Activated T-cell treated with anti-CD3 and anti-CD28 coated beads for 4 hours (primary cell): Measurements from ENCODE around the gene CCDC88C.

Experiments used
- DNase-seq: peaks from one replicate; pipeline ENCODE4 v3.0.0-alpha.2; 2020

Gene CCDC88C

DNA sequence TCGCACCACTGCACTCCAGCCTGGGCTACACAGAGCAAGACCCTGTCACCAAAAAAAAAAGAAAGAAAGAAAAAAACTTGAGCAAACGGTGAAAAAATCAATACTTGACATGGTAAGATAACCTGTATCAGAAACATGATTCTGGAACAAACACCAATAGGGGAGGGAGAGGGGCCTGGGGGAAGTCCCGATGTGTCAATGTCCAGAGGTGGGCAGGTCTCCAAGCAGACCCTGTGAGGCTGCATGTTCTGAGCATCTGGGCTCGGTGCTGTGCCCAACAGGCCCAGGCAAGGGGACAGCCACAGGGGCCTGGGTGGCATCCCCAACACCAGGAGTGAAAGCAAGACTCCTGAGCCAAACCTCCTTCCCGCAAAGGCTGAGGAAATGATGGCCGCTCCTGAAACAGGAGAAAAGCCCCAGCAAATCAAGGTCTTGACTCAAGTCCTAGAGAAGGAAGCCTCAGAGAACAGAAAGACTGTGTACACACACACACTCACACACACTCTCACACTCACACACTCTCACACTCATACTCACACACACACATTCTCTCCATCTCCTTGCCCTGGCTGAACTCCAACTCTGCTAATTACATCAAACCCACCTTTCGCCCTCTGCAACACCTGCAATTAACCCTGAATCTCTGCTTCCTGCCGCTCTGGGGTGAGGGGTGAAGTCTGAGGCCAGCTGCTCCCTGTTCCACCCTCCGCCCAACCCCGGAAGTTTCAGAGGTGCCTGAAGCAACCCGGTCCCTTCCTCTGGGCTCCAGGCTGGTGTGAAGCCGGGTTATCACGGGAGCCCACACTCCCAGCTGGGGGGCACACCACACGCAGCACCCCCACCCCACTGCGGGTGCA is 20.4 kb downstream of the CCDC88C start:
- DNase-seq: no peak

DNA sequence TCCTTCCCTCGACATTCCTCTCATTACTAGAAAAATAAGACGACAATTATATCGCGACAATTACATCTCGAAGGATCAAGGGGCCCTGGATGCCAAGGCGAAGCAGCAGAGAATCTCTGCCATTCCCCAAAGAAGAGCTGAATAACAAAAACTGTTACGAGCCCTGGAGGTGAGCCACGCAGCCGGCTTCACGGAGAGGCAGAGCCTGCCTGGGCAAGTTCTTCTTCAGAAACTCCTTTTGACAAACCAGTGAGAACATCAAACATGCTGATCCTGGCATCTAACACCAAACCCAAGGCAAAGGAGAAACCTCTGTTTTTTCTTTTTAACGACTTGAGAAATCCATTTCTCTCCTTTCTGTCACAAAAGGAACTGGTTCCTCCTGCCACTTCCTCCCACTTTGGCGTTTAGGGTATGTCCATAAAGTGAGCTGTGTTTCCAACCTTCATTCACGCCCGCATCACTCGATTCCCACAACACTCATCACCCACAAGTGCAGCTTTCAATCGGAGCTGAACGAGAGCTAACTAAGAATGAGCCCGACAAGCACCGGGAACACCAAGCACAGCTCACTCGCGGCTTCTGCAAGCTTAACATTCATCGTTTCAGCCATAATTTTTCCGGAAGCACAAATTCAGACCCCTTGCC is 21.5 kb downstream of the CCDC88C start:
- no peak for DNase-seq

DNA sequence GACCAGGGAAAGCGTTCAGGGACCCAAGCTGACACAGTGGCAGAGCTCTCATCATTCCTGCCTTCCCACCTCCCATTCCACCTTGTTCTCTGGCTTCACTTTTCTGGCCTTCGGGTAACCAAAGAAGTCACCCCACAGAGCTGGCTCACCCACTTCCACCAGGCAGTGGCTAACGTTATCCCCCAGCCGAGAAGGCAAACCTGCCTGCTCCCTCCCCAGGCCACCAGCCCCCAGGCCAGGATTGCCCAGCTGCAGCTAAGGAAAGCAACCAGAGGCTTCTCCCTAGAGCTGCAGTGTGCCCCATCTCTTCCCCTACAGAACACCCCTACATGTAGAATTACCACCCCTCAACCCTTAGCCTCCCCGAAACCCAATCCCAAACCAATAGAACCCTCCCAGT is 22.2 kb downstream of the CCDC88C start:
- DNase-seq: no peak

DNA sequence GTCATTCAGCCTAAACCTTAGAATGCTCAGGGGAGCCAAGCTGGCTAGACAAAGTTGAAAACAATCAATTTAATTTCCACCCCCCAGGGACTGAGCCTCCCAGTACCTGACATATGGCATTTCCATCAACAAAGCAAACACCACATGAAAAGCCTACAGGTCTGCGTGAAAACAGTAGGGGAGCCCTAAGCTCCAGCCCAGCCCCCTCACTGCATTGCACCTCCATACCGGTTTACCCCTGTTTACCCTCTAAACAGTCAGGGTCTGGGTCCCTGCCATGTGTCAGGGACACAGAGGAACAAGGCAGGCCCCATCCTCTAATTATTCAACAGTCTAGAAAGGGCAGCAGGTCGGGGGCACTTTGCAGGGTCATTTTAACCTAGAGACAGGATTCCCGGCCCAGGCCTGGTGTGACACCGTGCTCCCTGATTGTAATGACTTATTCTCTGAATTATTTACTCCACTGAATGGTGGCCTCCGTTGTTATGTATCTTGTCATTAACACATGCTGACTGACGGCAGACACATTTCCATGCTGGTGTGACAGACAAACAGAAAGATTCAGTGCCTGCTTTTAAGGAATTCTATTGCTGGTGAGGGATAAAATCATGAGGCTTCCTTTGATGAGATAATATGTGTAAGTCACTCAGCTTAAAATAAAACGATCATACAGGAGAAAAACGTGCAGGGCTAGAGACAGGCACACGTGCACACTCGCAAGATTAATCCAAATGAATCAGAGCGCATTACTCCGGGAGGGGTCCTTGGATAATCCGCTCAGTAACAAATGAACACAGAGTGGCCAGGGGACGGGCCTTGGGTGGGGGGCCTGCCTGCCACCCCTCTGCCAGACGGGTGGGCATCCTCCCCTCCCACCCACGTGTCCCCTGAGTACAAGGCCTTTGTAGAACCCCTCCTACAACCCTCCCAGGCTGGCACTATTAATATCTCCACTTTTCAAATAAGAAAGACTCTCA is 23.2 kb downstream of the CCDC88C start:
- DNase-seq: no peak

DNA sequence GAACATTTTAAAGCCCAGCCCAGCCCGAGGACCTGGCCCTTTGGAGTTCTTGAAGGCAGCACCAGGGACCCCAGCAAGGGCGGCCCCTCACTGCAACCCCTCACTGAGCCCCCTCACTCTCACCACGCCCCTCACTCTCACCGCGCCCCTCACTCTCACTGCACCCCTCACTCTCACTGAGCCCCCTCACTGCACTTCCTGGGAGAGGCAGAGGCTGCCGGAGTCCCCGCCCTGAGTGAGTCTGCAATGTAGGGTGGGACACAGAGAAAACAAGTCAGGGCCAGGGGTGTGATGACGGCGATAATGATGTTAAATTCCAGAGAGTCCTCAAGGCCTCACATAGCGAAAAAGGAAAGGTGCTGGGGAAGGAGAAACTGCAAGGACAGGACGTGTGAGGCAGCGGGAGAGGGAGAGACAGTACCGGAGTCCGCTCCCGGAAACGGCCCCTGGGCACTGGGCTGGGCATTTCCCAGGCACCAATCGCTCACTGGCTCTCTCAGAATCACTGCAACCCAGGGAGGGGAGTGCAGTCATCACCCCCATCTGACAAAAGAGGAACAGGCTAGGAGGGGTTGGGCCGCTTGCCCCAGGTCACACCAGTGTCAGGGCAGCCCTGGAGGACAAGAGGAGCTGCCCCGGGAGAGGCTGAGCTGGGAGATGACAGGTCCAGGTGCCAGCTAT is 24.9 kb downstream of the CCDC88C start:
- DNase-seq: no peak

DNA sequence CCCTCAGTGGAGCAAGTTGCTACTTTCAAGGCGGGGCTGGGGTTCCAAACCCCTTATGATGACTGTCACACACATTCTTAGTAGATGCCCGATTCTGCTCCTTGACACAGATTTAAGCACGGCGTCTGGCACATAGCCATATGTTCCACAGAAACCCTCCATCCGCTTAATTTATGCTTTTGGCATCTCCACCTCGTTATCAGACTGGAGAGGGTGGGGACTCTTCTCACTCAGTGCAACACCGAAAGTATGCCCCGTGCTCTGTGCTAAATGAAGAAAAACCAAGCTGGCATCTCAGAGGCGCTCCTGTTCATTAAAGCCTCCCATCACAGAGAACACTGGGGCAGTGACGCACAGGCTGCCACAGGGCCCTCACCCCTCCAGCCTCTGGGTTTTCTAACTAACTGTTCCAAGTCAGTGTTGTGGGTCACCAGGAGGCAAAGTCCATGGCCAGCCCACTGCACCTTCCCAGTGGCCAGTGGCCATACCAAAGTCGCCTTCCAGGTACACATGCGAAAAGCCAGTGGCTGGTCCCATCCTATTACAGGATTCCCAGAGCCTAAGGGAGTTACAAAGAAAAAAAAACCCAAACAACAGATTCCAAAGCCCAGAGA is 27.3 kb downstream of the CCDC88C start:
- DNase-seq: no peak

DNA sequence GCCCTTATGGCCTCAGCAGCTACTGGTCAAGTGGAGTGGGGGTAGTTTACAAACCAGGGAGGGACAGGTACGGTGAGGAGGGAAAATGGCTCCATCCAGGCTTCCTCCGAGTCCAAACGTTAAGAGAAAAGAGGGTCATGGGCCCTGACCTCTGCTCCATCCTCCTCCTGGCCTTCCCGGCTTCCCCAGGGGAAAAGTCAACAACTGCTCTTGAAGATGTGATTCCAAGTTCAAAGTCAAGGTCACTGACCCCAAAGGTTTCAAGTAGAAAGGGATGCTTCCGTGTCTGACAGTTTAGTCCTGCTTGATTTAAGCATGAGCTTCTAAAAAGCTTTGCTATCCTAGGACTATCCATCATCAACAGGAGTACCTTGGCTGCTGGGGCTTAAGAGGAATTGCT is 28.5 kb downstream of the CCDC88C start:
- DNase-seq: no peak

DNA sequence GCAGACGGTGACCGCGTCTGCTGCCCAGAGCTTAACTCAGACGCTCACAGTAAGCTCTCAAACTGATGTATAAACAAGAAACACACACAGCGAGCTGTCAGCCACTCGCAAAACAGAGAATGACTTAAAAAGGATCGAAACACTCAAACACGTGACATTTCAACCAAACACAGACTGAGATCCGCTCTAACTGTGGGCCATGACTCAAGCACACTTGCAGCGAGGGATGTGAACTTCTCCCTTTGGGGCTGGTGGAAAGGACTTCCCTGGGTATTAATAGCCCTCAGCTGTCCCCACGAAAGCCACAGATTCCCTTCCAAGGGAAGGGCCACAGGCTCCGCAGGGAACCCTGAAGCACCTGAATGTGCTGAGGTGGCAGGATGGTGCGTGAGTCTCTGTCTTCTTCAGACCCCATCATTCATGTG is 29.1 kb downstream of the CCDC88C start:
- DNase-seq: no peak

DNA sequence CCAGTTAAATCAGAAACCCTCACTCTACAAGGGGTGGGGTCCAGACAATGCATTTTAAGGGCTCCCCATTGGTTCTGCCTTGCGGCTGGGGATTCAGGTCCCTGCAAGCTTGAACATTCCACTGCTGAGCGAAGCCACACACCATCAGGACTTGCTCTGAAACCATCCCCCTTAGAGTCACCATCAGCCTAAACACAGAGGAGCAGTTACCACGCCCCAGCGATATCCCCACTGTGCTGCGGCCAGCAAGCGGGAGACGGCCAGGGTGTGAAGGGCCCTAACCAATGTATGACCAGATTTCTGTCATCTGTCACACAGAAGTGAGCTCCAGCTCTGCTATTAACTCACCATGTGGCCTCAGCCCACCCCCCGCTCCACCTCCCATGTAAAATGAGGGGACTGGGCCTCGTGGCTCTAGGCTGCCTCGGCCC is 29.7 kb downstream of the CCDC88C start:
- DNase-seq: no peak

DNA sequence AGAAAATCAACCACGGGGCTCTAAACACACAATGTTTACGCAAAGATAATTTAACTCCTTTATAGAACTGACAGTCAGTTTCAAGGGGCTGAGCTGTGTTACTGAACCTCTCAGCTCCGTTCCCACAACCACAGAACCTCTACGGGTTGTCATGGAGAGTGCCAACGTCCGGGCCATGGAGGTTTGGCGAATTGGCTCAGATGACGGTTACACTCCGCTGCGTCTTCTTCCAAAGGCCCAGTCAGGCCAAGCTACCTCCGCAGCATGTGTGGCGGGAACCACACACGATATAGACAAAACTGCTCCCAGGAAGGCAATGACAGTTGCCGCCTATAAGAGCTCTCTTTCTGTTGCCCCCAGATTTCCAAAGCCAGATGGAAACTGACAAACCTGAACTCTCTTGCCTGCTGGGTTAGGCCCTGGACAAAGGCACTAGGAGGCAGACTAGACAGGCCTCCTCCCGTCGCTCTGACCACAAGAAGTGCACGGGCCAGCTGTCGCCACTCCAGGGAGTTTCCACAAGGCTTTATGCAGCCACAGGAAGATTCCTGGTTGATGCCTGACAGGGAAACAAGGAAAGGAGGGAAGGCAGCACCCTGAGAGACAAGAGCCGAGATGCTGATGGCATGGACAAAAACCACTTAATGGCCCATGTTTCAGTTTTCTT is 30.3 kb downstream of the CCDC88C start:
- no peak for DNase-seq

DNA sequence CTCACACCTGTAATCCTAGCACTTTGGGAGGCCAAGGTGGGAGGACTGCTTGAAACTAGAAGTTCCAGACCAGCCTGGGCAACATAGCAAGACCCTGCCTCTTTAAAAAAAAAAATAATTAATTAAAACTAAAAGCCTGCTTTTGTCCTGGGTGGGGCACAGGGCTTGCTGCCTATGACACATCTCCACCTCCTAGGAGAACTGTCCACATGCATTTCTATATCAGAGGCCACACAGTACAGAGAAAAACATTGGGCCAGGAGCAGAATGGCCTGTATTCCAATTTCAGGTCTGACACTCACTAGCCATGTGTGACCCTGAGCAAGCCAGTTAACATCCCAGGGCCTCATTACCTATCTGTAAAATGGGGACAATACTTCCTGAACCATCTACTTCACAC is 31.9 kb downstream of the CCDC88C start:
- DNase-seq: no peak

DNA sequence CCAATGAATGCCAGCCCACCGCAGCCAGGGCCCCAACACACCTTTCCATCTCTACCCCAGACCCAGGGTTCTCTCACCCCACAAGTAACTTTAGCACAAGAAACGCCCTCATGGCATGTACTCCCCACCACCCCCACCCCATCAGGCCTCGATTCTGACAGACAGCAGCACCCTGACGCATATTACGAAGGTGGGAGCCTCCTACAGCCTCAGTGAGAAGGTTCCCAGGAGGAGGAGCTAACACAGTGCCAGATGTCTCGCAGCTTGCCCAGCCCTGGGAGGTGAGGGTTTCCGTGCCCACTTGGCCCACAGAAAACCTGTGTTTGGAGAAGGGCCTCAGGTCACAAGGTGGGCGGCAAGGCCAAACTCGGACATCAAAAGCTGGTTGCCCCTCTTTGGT is 32.4 kb downstream of the CCDC88C start:
- no peak for DNase-seq

DNA sequence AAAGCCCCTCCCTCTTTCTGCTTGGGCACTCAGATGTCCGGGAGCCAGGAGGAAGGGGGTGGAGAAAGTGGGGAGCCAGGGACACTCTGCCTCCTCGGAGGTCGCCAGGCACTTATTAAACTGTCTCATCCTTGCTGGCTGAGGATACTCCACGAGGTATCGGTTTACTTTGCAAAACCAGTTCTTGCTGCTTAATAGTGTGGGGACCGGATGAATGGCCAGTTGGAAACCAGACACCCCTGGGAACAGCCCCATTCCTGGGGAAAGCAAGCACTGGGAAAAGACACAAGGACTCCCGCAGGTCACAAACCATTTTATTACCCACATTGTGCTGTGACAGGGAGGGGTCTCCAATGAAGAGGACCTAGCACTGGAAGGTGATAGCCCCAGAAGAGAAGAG is 34.2 kb downstream of the CCDC88C start:
- no peak for DNase-seq

DNA sequence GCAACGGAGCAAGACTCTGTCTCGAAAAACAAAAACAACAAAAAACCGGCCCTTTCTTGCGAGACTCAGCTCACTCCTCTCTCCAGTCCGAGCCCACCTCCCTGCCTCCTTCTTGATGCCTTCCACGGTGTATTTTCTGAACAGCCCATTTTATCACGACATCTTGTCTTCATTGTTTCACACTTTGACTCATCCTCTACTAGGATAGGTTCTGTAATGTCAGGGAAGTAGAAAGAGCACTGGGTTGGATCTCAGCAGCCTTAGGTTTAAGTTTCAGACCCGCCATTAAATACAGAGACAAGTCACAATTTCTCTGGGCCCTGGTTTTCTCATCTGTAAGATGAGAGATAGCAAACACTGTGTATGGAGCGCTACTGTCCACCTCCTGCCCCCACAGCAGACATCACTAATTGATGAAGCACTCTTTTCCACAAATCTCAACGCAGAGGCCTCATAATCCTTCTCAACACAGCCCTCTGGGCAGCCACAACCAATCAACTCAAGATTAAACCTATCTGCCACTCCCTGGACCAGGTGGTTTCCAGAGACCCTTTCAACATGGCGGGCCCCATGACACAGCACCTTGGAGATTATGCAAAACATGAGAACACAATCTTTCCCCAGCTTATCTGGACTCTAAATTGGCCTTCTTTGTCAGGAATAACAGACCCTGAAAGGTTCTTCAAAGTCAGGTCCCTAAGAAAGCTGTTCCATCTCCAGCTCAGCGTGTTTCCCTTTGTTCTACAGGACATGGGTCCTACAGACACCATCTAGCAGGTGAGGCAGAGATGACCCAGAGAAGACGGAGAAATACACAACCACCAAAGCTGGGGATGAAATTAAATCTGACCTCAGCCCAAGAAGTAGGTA is 35.6 kb downstream of the CCDC88C start:
- DNase-seq: no peak

DNA sequence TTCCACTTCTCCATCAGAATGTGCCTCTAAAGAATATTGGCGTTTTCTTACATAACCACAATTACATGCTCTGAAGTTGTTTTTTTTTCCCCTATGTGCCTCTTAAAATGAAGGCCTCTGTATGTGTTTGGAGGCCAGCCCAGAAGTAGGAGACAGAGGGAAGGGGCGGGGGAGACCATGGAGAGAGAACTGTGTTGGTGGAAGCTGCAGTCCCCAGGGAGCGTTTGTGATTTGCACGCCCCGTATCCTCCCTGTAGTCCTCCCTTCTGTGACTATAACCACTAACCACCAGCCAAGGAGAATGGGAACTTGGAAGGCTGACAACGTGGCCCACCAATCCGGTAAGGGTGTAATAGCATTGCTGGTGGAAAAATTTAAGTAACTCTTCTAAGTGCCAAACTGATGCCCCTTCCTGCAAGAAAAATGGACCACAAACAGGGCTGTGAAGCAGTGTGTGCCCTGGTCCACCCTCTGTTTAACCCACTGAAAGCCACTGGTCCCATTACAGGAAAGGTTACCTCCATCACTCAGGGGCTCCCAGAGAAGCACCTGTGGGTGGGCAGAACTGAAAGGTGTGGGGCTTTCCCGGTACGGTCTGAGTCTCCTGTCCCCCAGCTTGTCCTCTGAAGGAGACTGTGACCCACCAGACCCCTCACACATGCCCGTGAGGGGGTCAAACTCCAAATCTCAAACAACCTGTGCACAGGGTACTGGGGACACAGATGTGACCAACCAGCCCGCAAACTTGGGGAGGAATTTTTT is 36.8 kb downstream of the CCDC88C start:
- DNase-seq: no peak

DNA sequence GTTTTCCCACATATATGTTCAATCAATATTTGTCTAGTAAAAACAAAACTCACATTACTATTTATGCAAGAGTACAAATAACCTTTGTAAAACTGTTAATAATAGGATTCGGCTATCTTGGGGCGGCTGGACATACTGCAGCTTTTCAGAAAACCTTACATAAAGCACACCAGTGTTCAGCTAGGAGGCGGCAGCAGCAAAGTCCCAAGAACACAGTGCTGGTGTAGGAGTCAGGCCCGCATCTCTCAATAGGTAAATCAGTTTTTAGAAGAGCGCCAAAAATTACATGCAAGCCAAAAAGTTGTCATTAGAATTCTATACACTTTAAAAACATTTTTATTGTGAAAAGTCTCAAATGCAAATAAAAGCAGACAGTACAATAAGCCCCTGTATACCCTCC is 37.5 kb downstream of the CCDC88C start:
- DNase-seq: no peak

DNA sequence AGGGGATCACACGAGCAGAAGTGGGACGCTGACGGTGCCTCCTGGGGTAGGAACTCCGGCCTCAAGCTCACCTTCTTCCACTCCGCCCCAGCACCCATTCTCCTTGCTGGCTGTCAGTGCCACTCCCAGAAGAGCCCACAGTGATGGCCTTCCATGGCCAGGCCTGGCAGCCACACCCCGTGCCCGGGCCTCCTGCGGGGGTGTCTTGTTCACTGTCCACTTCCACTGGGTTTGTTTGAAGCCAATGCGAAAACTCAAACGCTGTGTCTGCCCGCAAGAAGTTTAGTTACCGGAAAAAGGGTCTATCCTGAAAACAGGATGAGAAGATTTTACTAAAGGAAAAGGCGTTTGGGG is 38.1 kb downstream of the CCDC88C start:
- no peak for DNase-seq

DNA sequence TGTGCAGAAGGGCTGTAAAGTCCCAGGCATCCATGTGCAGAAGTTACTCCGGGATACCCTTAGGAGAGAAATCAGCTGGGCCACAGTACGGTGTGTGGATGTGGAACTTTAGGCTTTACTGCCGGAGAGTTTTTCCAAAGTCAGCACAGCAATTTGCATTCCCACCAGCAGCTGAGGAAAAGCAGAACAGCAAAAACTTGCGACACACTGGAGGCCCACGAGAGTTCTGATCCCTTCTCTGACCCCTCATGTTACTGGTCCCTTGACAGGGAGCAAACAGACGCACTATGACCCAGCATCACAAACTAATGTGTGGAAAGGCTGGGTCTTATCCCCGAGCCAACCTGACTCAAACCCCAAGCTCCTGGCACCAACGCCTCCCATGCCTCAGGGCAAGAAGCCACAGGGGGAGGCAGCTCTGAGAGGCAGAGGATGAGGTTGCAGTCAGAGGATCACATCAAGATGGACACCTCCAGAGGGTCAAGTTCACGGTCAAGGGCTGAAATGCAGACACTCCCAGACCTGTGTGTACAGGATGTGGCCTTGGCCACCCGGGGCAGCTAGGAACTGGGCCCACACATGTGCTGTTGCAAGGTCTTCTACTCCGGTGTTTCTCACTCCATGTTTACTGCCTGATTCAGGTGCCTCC is 38.6 kb downstream of the CCDC88C start:
- DNase-seq: no peak
